ENCODE results near the gene TMED7.

TMED7 gene

DNA sequence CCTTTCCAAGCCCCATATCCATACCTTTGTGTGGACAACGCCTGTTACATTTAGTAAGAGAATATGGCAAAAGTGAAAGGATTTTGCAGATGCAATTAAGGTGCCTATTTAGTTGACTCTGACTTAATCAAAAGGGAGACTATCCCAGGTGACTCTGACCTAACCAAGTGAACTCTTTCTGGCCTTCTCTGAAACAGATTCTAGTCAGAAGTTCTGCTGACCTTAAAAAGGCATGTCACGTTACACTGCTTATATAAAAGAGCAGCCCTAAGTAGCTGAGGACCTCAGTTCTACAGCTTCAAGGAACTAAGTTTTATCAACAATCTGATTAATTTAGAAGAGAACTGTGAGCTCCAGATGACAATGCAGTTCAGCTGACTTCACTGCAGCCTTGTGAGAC, 17.9 kb downstream of the TMED7 start:
- FAIRE-seq (no peak), DNase-seq (ENCODE audit: insufficient read length, low spot score) (no peak)
- no peak for TF ChIP-seq POLR2A (IDR thresholded peaks at IDR 0.05; ENCODE audit: low read depth, low read length)

GRCh38 chr5:115605436-115605835, 20.4 kb downstream of the TMED7 start:
- FAIRE-seq = no peak
- TF ChIP-seq POLR2A (IDR thresholded peaks at IDR 0.05; ENCODE audit: low read depth, low read length) = no peak

GRCh38 chr5:115602591-115603125, 23.2 kb downstream of the TMED7 start:
- TF ChIP-seq POLR2A (IDR thresholded peaks at IDR 0.05; ENCODE audit: low read depth, low read length) = no peak
- DNase-seq (ENCODE audit: insufficient read length, low spot score) = no peak
- FAIRE-seq = peak; percentile 64

More at GRCh38 chr5:115605436-115605835, 20.4 kb downstream of the TMED7 start:
- DNase-seq (ENCODE audit: insufficient read length, low spot score) = no peak

DNA sequence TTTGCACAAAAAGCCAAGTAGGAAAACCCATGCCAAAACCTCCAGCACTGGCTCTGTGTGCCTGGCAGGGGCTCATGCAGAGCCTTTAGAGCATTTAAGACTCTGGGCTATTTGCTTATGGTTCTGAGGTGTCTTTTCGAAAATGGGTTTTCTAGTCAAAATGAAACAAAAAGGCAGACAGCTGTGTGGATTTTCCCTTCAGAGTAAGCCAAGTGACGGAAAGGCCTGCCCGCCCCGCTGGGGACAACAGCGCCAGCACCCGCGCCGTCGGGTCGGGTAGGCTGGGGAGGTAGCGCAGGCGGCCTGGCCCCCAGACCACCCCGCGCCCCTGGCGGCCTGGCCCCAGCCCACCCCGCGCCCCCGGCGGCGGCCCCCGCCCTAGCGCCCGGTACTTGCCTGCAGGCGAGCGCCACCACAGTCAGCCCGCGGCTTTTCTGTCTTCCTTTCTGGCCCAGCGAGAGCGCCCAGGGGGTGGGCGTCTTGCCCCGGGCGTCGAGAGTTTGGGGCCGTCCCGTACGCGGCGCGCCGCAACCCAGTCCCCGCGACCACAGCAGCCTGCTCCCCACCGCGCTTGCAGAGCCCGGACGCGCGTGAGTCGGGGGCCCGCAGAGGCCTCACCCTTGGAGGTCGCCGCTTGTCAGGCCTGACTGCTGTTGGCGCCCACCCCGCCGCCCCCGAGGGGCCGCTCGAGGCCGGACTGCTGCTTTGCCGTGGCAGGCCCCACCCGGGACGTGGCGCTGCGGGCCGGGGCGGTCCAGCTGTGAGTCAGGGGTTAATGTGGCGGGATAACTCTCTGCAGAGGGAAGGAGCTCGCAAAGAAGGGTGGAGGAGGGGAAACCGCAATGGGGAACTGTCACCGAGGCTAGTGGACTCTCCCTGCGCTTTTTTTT, 23.9 kb downstream of the TMED7 start, which contains the start of gene TICAM2:
Gene TICAM2, minus strand, starts transcription at position 779 of the 890 bp plus-strand sequence. CDS start 21,223 bp downstream, outside the sequence.
- peak; percentile 57 for TF ChIP-seq POLR2A (IDR thresholded peaks at IDR 0.05; ENCODE audit: low read depth, low read length)
- no peak for FAIRE-seq
- peak; percentile 65 for DNase-seq (ENCODE audit: insufficient read length, low spot score)

DNA sequence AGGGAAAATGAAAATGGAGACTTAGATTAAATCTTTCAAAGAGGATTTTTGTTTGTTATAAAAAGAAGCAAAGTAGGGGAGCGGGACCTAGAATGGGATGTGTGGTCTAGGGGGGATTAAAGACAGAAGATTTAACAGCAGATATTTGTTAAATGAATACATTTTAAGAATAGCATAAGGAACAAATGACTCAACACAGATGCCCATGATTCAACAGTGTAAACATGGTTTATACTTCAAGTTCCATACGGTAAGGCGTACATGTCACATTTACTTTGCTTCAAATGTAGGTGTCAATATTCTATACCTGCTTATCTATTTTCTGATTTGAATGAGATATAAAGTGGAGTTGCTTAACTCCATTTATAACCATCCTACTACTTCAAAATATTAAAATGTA, 25.1 kb downstream of the TMED7 start:
- DNase-seq (ENCODE audit: insufficient read length, low spot score) (no peak), FAIRE-seq (no peak)
- TF ChIP-seq POLR2A (IDR thresholded peaks at IDR 0.05; ENCODE audit: low read depth, low read length) = no peak

DNA sequence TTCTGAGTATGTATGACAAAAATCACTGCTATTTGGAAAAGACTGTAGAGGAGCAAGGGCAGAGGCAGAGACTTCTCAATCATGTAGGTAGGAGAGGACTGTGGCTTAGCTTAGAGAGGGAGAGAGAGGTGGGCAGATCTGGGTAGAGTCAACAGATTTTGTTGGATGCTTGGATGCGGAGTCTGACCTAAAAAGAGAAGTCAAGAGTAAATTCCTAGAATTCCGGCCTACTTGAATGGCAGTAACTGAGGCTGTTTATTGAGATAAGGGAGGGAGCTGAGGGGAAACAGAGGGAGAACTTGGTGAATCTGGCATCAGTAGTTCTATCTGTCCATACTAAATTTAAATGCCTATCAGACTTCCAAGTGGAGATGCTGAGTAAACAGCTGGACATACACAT, 25.9 kb downstream of the TMED7 start:
- DNase-seq (ENCODE audit: insufficient read length, low spot score) = no peak
- TF ChIP-seq POLR2A (IDR thresholded peaks at IDR 0.05; ENCODE audit: low read depth, low read length) = no peak
- no peak for FAIRE-seq

DNA sequence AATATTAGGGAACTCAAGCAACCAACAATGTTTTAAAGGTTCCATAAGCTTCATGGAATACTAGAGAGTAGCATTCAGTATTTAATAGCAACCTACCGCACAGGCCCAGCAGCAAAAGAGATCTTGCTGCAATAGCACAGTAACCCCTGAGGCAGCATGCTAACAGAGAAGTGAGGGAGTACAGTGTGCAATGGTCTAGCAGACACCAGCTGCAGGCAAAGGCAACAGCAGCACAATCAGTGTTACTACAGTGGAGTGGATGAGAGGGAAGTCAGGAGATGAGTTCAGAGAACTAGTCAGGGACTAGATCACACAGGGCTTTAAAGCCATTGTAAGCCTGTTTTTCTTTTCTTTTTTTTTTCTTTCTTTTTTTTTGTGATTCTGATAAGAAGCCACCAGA, 26.3 kb downstream of the TMED7 start:
- FAIRE-seq = no peak

DNA sequence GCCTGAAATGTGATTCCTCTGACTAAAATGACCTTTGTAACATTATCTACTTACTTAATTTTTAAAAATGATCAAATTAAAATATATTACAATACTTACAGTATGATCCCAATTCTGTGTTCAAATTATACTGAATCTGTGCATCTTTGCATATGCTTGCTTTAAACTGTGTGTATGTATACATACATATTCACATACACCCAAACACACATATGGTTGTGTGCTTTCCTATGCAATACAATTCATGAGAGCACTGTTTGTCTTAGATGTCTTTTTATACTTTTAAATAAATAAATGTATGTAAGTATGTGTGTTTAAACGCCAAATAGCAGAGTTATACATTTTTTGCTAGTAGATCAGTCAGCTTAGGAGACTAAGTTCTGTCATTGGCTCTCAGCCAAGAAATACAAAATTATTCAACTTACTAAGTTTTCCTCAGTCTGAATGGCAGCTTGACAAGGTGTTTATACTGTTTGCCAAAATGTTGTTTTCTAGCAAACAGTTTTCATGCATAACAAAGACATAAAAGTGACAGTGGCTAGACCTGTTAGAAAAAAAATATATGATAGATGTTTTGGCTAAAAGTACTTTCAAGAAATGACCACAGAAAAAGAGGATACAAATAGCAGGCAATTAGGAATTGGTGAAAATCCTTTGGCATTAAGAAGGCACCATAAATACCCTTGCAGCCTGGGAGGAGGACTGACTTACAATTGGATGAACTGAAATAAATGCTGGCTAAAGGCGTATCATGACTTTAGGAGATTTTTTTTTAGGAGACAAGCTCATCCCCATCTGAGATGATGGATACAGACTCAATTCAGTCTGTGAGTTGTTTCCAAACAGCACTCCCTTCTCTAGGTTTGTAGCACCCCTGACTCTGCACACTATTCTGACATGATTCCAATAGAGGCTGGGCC, 31.4 kb downstream of the TMED7 start:
- FAIRE-seq (peak; percentile 73), DNase-seq (ENCODE audit: insufficient read length, low spot score) (no peak)
- no peak for TF ChIP-seq POLR2A (IDR thresholded peaks at IDR 0.05; ENCODE audit: low read depth, low read length)

More for the DNA sequence above, 26.3 kb downstream of the TMED7 start:
- DNase-seq (ENCODE audit: insufficient read length, low spot score) = no peak
- TF ChIP-seq POLR2A (IDR thresholded peaks at IDR 0.05; ENCODE audit: low read depth, low read length) = no peak

- no peak for DNase-seq (ENCODE audit: insufficient read length, low spot score)
- no peak for FAIRE-seq
- no peak for TF ChIP-seq POLR2A (IDR thresholded peaks at IDR 0.05; ENCODE audit: low read depth, low read length)
These were observed 36.8 kb downstream of the TMED7 start for GRCh38 chr5:115589043-115589442.

DNA sequence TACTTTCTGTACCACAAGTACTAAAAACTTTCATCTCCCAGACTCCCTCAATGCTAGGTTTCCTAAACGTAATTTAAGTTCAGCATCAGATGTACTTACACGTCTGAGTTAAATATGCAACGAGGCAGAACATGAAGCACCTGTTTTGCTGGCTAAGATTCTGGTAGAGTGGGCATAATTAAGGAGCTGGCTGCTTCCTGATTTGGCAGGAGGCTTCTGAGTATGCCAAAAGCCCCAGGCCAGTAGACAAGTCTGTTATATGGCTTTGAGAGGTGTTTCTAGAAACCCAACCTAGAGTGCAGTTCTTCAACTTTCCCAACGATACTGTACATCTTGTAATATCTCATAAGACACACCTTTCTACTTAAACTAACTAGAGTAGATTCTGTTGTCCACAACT, 37.2 kb downstream of the TMED7 start:
- no peak for TF ChIP-seq POLR2A (IDR thresholded peaks at IDR 0.05; ENCODE audit: low read depth, low read length)
- DNase-seq (ENCODE audit: insufficient read length, low spot score) = no peak
- no peak for FAIRE-seq

- TF ChIP-seq POLR2A (IDR thresholded peaks at IDR 0.05; ENCODE audit: low read depth, low read length) = no peak
- DNase-seq (ENCODE audit: insufficient read length, low spot score) (no peak), FAIRE-seq (no peak)
These were observed 39.2 kb downstream of the TMED7 start for GRCh38 chr5:115586525-115587146.

- TF ChIP-seq POLR2A (IDR thresholded peaks at IDR 0.05; ENCODE audit: low read depth, low read length) = no peak
- DNase-seq (ENCODE audit: insufficient read length, low spot score) (no peak), FAIRE-seq (no peak)
These were observed 40.6 kb downstream of the TMED7 start for GRCh38 chr5:115585265-115585664.

GRCh38 chr5:115584501-115584900, 41.3 kb downstream of the TMED7 start:
- no peak for FAIRE-seq

More at GRCh38 chr5:115584501-115584900, 41.3 kb downstream of the TMED7 start:
- no peak for TF ChIP-seq POLR2A (IDR thresholded peaks at IDR 0.05; ENCODE audit: low read depth, low read length)
- no peak for DNase-seq (ENCODE audit: insufficient read length, low spot score)
